ENCODE data around the gene TMEM126A.
"Not testable (repeated sequence)": the region's sequence is repeated elsewhere in the genome, so short reads cannot be mapped to it uniquely, and the experiment has no call there.

TMEM126A gene
- total RNA-seq: 15.3 to 54.2 reads per million in 2 experiments

- DNase-seq (ENCODE audit: low read depth): peak; percentile 85
Observed at GRCh38 chr11:85647604-85648299, at the start of gene TMEM126A. Gene TMEM126A (plus strand): TSS chr11:85647967. CDS start chr11:85650256, 2,289 bp downstream.

GRCh38 chr11:85599083-85599482, 48.7 kb upstream of the TMEM126A start:
- no peak for DNase-seq (ENCODE audit: low read depth)

- no peak for DNase-seq (ENCODE audit: low read depth)
Observed at GRCh38 chr11:85602526-85603213, 45.1 kb upstream of the TMEM126A start.

GRCh38 chr11:85603220-85603619, 44.5 kb upstream of the TMEM126A start:
- no peak for DNase-seq (ENCODE audit: low read depth)

GRCh38 chr11:85606237-85606636, 41.5 kb upstream of the TMEM126A start:
- not testable (repeated sequence) for DNase-seq (ENCODE audit: low read depth)

GRCh38 chr11:85608621-85609020, 39.1 kb upstream of the TMEM126A start:
- not testable (repeated sequence) for DNase-seq (ENCODE audit: low read depth)

GRCh38 chr11:85609286-85609685, 38.5 kb upstream of the TMEM126A start:
- not testable (repeated sequence) for DNase-seq (ENCODE audit: low read depth)

GRCh38 chr11:85611643-85612042, 36.1 kb upstream of the TMEM126A start:
- not testable (repeated sequence) for DNase-seq (ENCODE audit: low read depth)

GRCh38 chr11:85619499-85619898, 28.3 kb upstream of the TMEM126A start:
- no peak for DNase-seq (ENCODE audit: low read depth)

- DNase-seq (ENCODE audit: low read depth): no peak
Observed at GRCh38 chr11:85620256-85620655, 27.5 kb upstream of the TMEM126A start.

- DNase-seq (ENCODE audit: low read depth): no peak
Observed at GRCh38 chr11:85626496-85626895, 21.3 kb upstream of the TMEM126A start.

GRCh38 chr11:85627332-85627997, 20.3 kb upstream of the TMEM126A start, which contains the start of gene DLG2:
Gene DLG2 (minus strand): TSS chr11:85627344.
- DNase-seq (ENCODE audit: low read depth): no peak

- DNase-seq (ENCODE audit: low read depth): peak; percentile 93
Observed at GRCh38 chr11:85627998-85628770, 19.6 kb upstream of the TMEM126A start, which contains the start of gene TMEM126B. Gene TMEM126B (plus strand): TSS chr11:85628593. CDS start chr11:85628608, 15 bp downstream.

- no peak for DNase-seq (ENCODE audit: low read depth)
Observed at GRCh38 chr11:85628771-85629341, 18.9 kb upstream of the TMEM126A start.

- DNase-seq (ENCODE audit: low read depth): no peak
Observed at GRCh38 chr11:85634747-85635146, 13.0 kb upstream of the TMEM126A start.

GRCh38 chr11:85643191-85643614, 4.6 kb upstream of the TMEM126A start:
- DNase-seq (ENCODE audit: low read depth): no peak

GRCh38 chr11:85647078-85647477, 689 bp upstream of the TMEM126A start:
- DNase-seq (ENCODE audit: low read depth): no peak

GRCh38 chr11:85651118-85651517, 3.4 kb downstream of the TMEM126A start:
- no peak for DNase-seq (ENCODE audit: low read depth)

GRCh38 chr11:85652786-85653447, 5.2 kb downstream of the TMEM126A start:
- no peak for DNase-seq (ENCODE audit: low read depth)

- DNase-seq (ENCODE audit: low read depth): not testable (repeated sequence)
Observed at GRCh38 chr11:85654343-85654742, 6.6 kb downstream of the TMEM126A start.

GRCh38 chr11:85656777-85657176, 9.0 kb downstream of the TMEM126A start:
- DNase-seq (ENCODE audit: low read depth): no peak

Data from T follicular helper cell (primary cell).